Mesendoderm (in vitro differentiated cells): ENCODE results near the gene MXI1.

ENCODE experiments used
- DNase-seq: peaks from one replicate; pipeline ENCODE4 v3.0.0; 2013
- H2AK5ac ChIP-seq: 2 replicates; pipeline ENCODE4 v1.6.1; 2013; ENCODE audit warnings: low read length, inconsistent platforms
- H2BK120ac ChIP-seq: 2 replicates; pipeline ENCODE4 v1.6.1; 2013; ENCODE audit warnings: low read depth, mild to moderate bottlenecking, low read length, moderate library complexity, mixed read lengths
- H2BK15ac ChIP-seq: replicated peaks from 2 replicates; pipeline ENCODE4 v1.6.1; 2013; ENCODE audit warnings: low read depth, mild to moderate bottlenecking, moderate library complexity
- H2BK5ac ChIP-seq: 2 replicates; pipeline ENCODE4 v1.6.1; 2013; ENCODE audit warnings: low read length, inconsistent platforms
- H3K18ac ChIP-seq: 2 replicates; pipeline ENCODE4 v1.6.1; 2013; ENCODE audit warnings: mild to moderate bottlenecking, low read length, mixed read lengths
- H3K23ac ChIP-seq: one replicate; pipeline ENCODE4 v1.6.1; 2013; ENCODE audit warnings: low read length
- H3K27ac ChIP-seq: 2 replicates; pipeline ENCODE4 v1.5.1; 2013; ENCODE audit warnings: low read depth, mild to moderate bottlenecking, inconsistent platforms, low read length, moderate library complexity
- H3K27me3 ChIP-seq: 2 replicates; pipeline ENCODE4 v1.6.1; 2013; ENCODE audit warnings: low read length, control low read depth, mild to moderate bottlenecking, inconsistent platforms; ENCODE audit not compliant: insufficient read depth, poor library complexity
- H3K36me3 ChIP-seq: 2 replicates; pipeline ENCODE4 v1.6.1; 2013; ENCODE audit warnings: low read length, inconsistent platforms; ENCODE audit not compliant: control insufficient read depth, insufficient read depth
- H3K4ac ChIP-seq: one replicate; pipeline ENCODE4 v1.6.1; 2013; ENCODE audit warnings: low read depth, mild to moderate bottlenecking, low read length, moderate library complexity
- H3K4me1 ChIP-seq: 2 replicates; pipeline ENCODE4 v1.6.1; 2013; ENCODE audit warnings: low read depth, low read length, inconsistent platforms; ENCODE audit not compliant: control insufficient read depth
- H3K4me2 ChIP-seq: 2 replicates; pipeline ENCODE4 v1.6.1; 2013; ENCODE audit warnings: low read length
- H3K4me3 ChIP-seq: 2 replicates; pipeline ENCODE4 v1.5.1; 2013; ENCODE audit warnings: mild to moderate bottlenecking, low read length
- H3K56ac ChIP-seq: one replicate; pipeline ENCODE4 v1.6.1; 2013; ENCODE audit warnings: low read length
- H3K79me1 ChIP-seq: 2 replicates; pipeline ENCODE4 v1.6.1; 2013; ENCODE audit warnings: low read length, inconsistent platforms
- H3K79me2 ChIP-seq: 2 replicates; pipeline ENCODE4 v1.6.1; 2013; ENCODE audit warnings: mild to moderate bottlenecking, low read length; ENCODE audit not compliant: control insufficient read depth, insufficient read depth
- H3K9ac ChIP-seq: 2 replicates; pipeline ENCODE4 v1.6.1; 2013; ENCODE audit warnings: low read length, inconsistent platforms
- H4K5ac ChIP-seq: one replicate; pipeline ENCODE4 v1.6.1; 2013; ENCODE audit warnings: low read length
- H4K8ac ChIP-seq: one replicate; pipeline ENCODE4 v1.6.1; 2013; ENCODE audit warnings: low read depth, mild to moderate bottlenecking, control low read depth, low read length, moderate library complexity
- WGBS: extraction: QIAGEN DNeasy Blood & Tissue Kit; methylation state at CpG from one replicate; pipeline ENCODE4 v1.1.7; 2013; ENCODE audit warnings: low lambda C conversion rate, missing lambda C conversion rate; ENCODE audit not compliant: insufficient coverage; ENCODE audit errors: extremely low coverage; 5-methylcytosine and 5-hydroxymethylcytosine counted together

The MXI1 gene

DNA sequence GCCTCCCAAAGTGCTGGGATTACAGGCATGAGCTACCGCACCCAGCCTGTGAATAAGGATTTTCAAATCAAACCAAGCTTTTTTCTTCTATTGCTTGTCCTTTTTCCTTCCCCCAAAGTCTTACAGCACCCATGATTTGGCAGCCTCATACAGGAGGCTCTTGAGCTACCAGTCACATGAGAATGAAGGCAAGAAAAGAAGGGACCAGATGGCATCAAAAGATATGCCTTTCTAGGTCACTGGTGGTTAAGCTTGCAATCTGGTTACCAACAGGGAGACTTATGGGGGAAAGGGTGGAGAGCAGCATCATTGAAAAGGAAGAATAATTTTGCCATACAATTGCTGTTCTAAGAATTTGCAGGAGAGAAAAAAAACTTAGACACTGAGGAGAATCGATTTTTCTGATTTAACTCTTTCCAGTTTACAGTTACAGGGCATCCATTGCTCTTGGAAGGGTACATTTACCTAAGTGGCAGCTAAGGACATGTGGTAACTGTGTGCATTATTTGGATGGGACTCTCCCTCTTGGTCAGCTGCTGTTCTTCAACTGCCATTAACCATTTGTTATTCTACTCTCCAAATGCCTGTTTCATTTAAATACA, 67.8 kb downstream of the MXI1 start:
- Histone ChIP-seq H3K4me3 (no peak overlapping the region), H3K79me1 (no peaks in the 10 kb centered on the region), H3K27ac (no peak overlapping the region), H2BK15ac (no peak overlapping the region), H3K9ac (no peak overlapping the region), H3K36me3 (no peaks in the 10 kb centered on the region), H2BK5ac (no peak overlapping the region), H2BK120ac (no peak overlapping the region), H4K8ac (no peak overlapping the region), H3K23ac (no peak overlapping the region), H3K79me2 (no peaks in the 10 kb centered on the region), H4K5ac (no peak overlapping the region), H2AK5ac (no peak overlapping the region), H3K27me3 (no peaks in the 10 kb centered on the region), H3K4ac (no peak overlapping the region), H3K56ac (no peak overlapping the region), H3K4me2 (no peak overlapping the region), H3K18ac (no peak overlapping the region), H3K4me1 (no peaks in the 10 kb centered on the region)
- no peak for DNase-seq
- WGBS, result no CpG with 5 or more reads among the region's 2 CpGs

- no peaks in the 10 kb centered on the region for H3K36me3 ChIP-seq
- H3K79me1 ChIP-seq, result no peaks in the 10 kb centered on the region
- H3K4ac ChIP-seq, result no peak overlapping the region
- H3K4me1 ChIP-seq, result no peaks in the 10 kb centered on the region
- no peaks in the 10 kb centered on the region for H3K27me3 ChIP-seq
- no peak overlapping the region for H3K18ac ChIP-seq
- no peak overlapping the region for H4K8ac ChIP-seq
- H3K9ac ChIP-seq, result no peak overlapping the region
- H3K4me3 ChIP-seq, result no peak overlapping the region
- no peak overlapping the region for H2BK120ac ChIP-seq
- no peak overlapping the region for H2BK15ac ChIP-seq
- no peak overlapping the region for H3K27ac ChIP-seq
- no peak overlapping the region for H2BK5ac ChIP-seq
- DNase-seq, result no peak
- no peak overlapping the region for H2AK5ac ChIP-seq
- H4K5ac ChIP-seq, result no peak overlapping the region
- no peak overlapping the region for H3K4me2 ChIP-seq
- no CpG with 5 or more reads among the region's 5 CpGs for WGBS
- H3K56ac ChIP-seq, result no peak overlapping the region
- H3K23ac ChIP-seq, result no peak overlapping the region
- H3K79me2 ChIP-seq, result no peaks in the 10 kb centered on the region
Measured at GRCh38 chr10:110276603-110277002, 69.2 kb downstream of the MXI1 start.

DNA sequence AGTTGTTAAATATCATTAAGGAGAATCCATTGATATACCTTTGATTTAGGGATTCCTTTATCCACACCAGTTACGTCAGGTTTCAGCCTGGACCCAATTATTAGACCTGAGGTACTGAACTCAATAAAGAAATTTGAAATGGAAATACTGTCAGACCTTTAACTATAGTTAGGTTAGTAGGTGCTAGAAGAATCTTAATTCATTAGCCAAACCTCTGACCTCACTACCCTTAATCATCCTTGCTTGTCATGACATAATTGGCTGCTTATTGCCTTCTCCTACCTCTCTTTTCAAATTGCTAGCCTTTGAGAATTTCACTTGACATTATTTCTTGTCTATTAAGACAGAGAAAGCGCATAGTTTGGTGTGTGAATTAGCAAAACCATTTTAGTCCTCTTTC, 70.2 kb downstream of the MXI1 start:
- Histone ChIP-seq H3K79me2 (no peaks in the 10 kb centered on the region), H3K4me3 (no peak overlapping the region), H2BK15ac (no peak overlapping the region), H3K36me3 (no peaks in the 10 kb centered on the region), H3K27me3 (no peaks in the 10 kb centered on the region), H2BK5ac (no peak overlapping the region), H3K9ac (no peak overlapping the region), H4K5ac (no peak overlapping the region), H3K27ac (no peak overlapping the region), H2BK120ac (no peak overlapping the region), H3K18ac (no peak overlapping the region), H3K56ac (peak overlapping the region; percentile 4), H3K23ac (no peak overlapping the region), H3K79me1 (no peaks in the 10 kb centered on the region), H4K8ac (no peak overlapping the region), H2AK5ac (no peak overlapping the region), H3K4ac (no peak overlapping the region), H3K4me2 (no peak overlapping the region), H3K4me1 (no peaks in the 10 kb centered on the region)
- no CpG with 5 or more reads among the region's 2 CpGs for WGBS
- DNase-seq, result no peak

GRCh38 chr10:110278562-110279406, 71.4 kb downstream of the MXI1 start:
- H3K18ac ChIP-seq, result no peak overlapping the region
- no peak overlapping the region for H3K4ac ChIP-seq
- no peak overlapping the region for H3K4me3 ChIP-seq
- H2BK120ac ChIP-seq, result no peak overlapping the region
- H2BK5ac ChIP-seq, result no peak overlapping the region
- H3K27me3 ChIP-seq, result no peaks in the 10 kb centered on the region
- no peak overlapping the region for H3K56ac ChIP-seq
- H4K8ac ChIP-seq, result no peak overlapping the region
- no peak overlapping the region for H3K27ac ChIP-seq
- H3K9ac ChIP-seq, result no peak overlapping the region
- H3K4me1 ChIP-seq, result no peaks in the 10 kb centered on the region
- no peaks in the 10 kb centered on the region for H3K36me3 ChIP-seq
- DNase-seq, result no peak
- H4K5ac ChIP-seq, result no peak overlapping the region
- H2BK15ac ChIP-seq, result no peak overlapping the region
- H3K23ac ChIP-seq, result no peak overlapping the region
- H3K79me2 ChIP-seq, result no peaks in the 10 kb centered on the region
- no peak overlapping the region for H3K4me2 ChIP-seq
- no peak overlapping the region for H2AK5ac ChIP-seq
- no peaks in the 10 kb centered on the region for H3K79me1 ChIP-seq
- no CpG with 5 or more reads among the region's 7 CpGs for WGBS

DNA sequence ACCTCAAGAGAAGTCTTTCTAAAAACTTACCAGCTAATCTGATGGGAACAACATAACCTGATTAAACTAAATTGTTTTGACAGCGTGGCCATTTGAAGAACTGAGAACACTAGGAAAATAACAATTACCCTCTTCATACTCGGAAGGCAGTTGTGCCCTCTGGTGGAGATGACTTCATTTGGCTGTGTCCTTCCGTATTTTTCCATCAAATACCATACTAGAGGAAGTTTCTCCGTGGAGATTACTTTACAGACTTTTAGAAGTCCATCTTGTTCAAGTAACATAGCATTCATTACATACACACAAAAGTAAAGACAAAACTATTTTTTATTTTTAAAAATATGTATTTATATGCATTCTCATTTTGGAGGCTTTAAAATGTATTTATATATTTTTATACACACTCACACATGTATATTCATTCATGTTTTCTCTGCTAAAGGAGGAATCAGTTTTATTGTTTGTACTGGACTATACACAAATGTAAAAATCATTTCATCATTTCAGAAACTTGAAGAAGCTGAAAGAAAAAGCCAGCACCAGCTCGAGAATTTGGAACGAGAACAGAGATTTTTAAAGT, 72.1 kb downstream of the MXI1 start:
- Histone ChIP-seq H3K4ac (no peak overlapping the region), H3K18ac (no peak overlapping the region), H3K23ac (no peak overlapping the region), H2BK5ac (no peak overlapping the region), H3K79me2 (no peaks in the 10 kb centered on the region), H2BK120ac (no peak overlapping the region), H2BK15ac (no peak overlapping the region), H3K4me3 (no peak overlapping the region), H4K5ac (no peak overlapping the region), H3K27me3 (no peaks in the 10 kb centered on the region), H3K56ac (no peak overlapping the region), H3K79me1 (no peaks in the 10 kb centered on the region), H4K8ac (no peak overlapping the region), H2AK5ac (no peak overlapping the region), H3K36me3 (no peaks in the 10 kb centered on the region), H3K4me1 (no peaks in the 10 kb centered on the region), H3K4me2 (no peak overlapping the region), H3K9ac (no peak overlapping the region), H3K27ac (no peak overlapping the region)
- peak; percentile 68 for DNase-seq
- WGBS, result no CpG with 5 or more reads among the region's 6 CpGs
